GM12801 (cell line): Measurements from ENCODE around the gene GNAL.

Experiments used
- TF ChIP-seq, protein P1 (sequence below): IDR thresholded peaks from one replicate; pipeline ENCODE4 v1.5.1; 2011; ENCODE audit warnings: control low read depth; ENCODE audit not compliant: insufficient read length; ENCODE audit errors: extremely low read depth

GNAL gene

DNA sequence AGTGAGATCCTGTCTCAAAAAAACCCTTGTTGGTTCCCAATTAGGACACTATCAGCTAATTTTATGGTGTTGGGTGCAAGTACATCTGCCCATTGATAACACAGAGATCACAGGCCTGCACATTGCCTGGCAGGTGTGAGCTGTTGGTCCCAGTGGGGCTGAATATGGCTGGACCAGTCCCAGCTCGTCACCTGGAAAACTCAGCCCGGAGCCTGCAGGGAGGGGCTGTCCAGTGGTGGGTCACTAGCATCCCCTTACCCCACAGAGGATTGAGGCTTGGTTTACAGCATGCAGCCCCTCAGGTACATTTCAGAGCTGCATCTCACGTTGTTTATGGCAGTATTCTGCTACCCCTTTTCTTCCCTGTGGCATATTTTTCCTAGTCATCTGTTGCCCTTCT lies 121.3 kb downstream of the GNAL start:
- TF ChIP-seq, protein P1, sequence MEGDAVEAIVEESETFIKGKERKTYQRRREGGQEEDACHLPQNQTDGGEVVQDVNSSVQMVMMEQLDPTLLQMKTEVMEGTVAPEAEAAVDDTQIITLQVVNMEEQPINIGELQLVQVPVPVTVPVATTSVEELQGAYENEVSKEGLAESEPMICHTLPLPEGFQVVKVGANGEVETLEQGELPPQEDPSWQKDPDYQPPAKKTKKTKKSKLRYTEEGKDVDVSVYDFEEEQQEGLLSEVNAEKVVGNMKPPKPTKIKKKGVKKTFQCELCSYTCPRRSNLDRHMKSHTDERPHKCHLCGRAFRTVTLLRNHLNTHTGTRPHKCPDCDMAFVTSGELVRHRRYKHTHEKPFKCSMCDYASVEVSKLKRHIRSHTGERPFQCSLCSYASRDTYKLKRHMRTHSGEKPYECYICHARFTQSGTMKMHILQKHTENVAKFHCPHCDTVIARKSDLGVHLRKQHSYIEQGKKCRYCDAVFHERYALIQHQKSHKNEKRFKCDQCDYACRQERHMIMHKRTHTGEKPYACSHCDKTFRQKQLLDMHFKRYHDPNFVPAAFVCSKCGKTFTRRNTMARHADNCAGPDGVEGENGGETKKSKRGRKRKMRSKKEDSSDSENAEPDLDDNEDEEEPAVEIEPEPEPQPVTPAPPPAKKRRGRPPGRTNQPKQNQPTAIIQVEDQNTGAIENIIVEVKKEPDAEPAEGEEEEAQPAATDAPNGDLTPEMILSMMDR = no peak

DNA sequence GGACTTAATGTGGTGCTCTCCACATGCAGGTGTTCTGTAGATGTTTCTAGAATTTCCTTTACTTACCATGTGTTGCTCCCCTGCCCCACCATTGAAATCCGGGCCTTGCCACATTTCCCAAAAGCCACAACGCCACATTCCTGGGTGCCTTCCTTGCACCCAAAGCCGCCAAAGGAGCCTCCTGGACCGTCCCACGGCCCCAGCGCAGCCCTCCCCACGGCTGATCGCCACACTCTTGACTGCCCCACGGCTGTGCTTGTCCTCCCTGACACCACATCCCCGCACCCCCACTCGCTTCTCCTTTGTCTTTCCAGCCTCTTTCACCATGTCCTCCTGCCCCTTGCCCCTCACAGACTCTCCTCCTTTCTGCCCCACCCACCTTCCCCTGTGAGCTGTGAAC lies 121.9 kb downstream of the GNAL start:
- TF ChIP-seq, protein P1 = no peak

DNA sequence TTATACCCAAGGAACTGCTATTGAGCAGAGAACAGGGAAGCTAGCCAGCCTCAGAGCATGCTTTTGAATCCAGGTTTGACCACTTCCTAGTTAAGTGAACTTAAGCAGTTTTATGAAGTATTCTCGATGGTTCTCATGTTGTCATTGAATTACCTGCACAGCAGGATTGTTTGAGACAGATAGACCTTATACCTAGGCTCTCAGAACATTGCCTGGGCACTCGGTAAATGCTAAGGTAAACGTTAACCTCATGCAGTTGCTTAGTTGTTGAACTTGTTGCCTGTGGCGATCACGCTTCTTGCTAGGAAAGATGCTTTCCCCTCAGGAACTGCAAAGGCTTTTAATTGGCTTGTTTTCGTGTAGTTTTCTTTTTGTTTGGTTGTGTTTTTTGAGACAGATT lies 128.2 kb downstream of the GNAL start:
- TF ChIP-seq, protein P1 = no peak

DNA sequence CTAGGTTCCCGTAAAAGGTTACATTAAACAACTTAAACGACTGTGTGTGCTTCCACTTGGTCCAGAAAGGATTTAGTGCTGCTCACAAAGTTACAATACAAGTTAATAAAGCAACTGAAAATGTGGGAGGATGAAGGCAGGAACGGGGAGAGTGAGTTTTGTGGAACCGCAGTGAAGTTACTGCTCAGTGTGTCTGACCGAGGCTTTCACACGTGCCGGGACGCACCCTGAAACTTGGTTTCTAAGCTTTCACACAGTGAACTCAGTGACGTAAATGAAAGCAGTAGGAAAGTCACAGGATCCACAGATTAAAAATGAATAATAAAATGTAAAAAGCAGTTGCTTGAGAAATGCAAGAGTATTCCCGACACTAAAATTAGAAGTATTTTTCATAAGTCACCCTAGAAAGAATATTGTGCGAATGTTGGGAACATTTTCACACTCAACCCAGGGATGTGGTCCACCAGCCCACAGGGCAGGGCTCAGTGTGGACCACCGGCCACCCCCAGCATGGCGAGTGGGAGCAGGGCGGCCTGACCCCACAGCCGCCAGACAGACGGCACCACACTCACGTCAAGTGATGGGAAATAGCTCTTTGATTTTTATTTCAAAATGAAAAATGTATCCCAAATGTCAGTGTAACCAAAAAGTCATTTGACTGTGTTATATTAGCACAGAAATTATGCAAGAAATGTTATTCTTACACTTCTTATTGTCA lies 129.6 kb downstream of the GNAL start:
- TF ChIP-seq, protein P1 = no peak

DNA sequence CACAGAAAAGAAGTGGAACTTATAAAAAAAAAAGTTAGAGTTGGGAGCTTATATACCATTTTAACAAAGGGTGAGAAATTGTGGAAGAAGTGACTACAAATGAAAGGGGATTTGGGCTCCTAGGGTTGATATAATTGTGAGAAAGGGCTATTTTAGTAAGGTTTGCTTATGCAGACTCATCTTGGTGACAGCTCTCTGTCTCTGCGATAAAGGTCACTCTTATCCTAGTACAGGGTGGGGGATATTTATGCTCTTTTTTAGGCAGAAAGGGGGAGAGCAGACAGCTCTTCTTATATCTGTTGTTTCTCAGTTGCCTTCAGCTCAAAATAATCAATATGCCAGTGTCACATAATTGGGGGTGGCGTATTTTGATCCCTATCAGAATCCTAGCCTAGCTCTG lies 130.9 kb downstream of the GNAL start:
- TF ChIP-seq, protein P1 = no peak

DNA sequence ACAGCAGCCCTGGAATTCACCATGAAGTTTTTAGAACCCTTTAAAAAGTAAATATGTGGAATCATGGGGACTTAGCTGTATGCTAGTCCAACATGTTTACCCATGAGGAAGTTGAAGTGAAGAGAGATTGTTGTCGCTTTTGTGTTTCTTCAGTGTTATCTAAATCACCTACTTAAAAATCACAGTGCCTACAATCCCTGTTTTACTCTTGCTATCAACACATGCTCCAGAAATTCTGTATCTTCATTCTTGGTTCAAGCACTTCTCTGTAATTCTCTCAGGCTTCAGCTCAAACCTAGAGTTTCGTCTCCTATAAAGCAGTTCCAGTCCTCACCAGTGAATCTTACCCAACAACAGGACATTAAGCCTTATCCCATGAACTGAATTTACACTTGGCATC lies 131.6 kb downstream of the GNAL start:
- TF ChIP-seq, protein P1 = no peak

DNA sequence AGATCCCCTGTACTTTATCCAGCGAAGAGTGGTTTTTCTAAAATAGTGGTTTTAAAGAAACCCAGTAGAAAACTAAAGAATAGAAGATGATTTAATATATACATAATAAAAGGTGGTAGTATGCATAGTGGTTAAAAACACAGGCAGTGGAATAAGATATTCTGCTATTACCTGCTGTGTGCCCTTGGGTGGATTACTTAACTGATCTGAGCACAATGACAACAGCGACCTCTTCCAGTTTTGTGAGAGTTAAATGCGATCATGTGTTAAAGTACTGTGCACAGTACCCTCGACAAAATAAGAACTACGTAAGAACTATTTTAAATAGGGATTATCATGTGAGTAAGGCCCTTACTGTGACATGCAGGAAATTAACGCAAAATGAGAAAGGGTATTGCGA lies 132.1 kb downstream of the GNAL start:
- TF ChIP-seq, protein P1 = no peak
